NCI-H128 (cell line): ENCODE results near the gene PRIMPOL.

Experiments
- DNase-seq: peaks from one replicate; lab custom pipeline; 2025; ENCODE audit not compliant: unreplicated experiment; lab: John Stamatoyannopoulos, UW

Gene PRIMPOL

GRCh38 chr4:184664445-184665210 lies 15.1 kb downstream of the PRIMPOL start:
- DNase-seq: no peak

- DNase-seq: no peak
Observed at GRCh38 chr4:184666670-184667069, 17.1 kb downstream of the PRIMPOL start.

- DNase-seq: no peak
Observed at GRCh38 chr4:184668096-184668495, 18.6 kb downstream of the PRIMPOL start.

GRCh38 chr4:184668511-184669114 lies 19.1 kb downstream of the PRIMPOL start:
- DNase-seq: no peak

GRCh38 chr4:184669251-184669650 lies 19.7 kb downstream of the PRIMPOL start:
- DNase-seq: no peak

GRCh38 chr4:184671101-184671500 lies 21.6 kb downstream of the PRIMPOL start:
- DNase-seq: no peak

- DNase-seq: no peak
Observed at GRCh38 chr4:184672741-184673140, 23.2 kb downstream of the PRIMPOL start.

- no peak for DNase-seq
Observed at GRCh38 chr4:184674011-184674410, 24.5 kb downstream of the PRIMPOL start.

GRCh38 chr4:184675018-184675417 lies 25.5 kb downstream of the PRIMPOL start:
- no peak for DNase-seq

GRCh38 chr4:184675821-184676492 lies 26.4 kb downstream of the PRIMPOL start:
- no peak for DNase-seq

- DNase-seq: no peak
Observed at GRCh38 chr4:184680698-184681097, 31.2 kb downstream of the PRIMPOL start.

GRCh38 chr4:184681916-184682315 lies 32.4 kb downstream of the PRIMPOL start:
- no peak for DNase-seq

GRCh38 chr4:184684491-184685189 lies 35.1 kb downstream of the PRIMPOL start:
- DNase-seq: no peak

GRCh38 chr4:184688005-184688404 lies 38.5 kb downstream of the PRIMPOL start:
- DNase-seq: no peak

GRCh38 chr4:184688447-184688846 lies 38.9 kb downstream of the PRIMPOL start:
- DNase-seq: no peak

- no peak for DNase-seq
Observed at GRCh38 chr4:184689681-184690080, 40.1 kb downstream of the PRIMPOL start.

- DNase-seq: no peak
Observed at GRCh38 chr4:184693056-184693455, 43.5 kb downstream of the PRIMPOL start.

- no peak for DNase-seq
Observed at GRCh38 chr4:184694412-184694956, 44.9 kb downstream of the PRIMPOL start.

- no peak for DNase-seq
Observed at GRCh38 chr4:184695178-184695896, 45.8 kb downstream of the PRIMPOL start.

GRCh38 chr4:184697956-184698355 lies 48.4 kb downstream of the PRIMPOL start:
- no peak for DNase-seq

GRCh38 chr4:184699941-184700340 lies 50.4 kb downstream of the PRIMPOL start:
- DNase-seq: no peak
